GM12878 (cell line): ENCODE results near the gene SPTSSB. TPM values are rescaled to one million over a fixed set of nuclear protein-coding genes. Genes with fewer than 3 reads are reported as not detected.

Experiments
- ATAC-seq: fragments of 200-7000 bp; cut with Tn5 transposase; 3 replicates; pipeline ENCODE4 v1.9.1; 2020; ENCODE audit warnings: mild to moderate bottlenecking, moderate library complexity
- BruUV-seq: library from RNA; stranded (reverse); fragments of 400-500 nt; replicated peaks from 2 replicates; lab custom pipeline; 2021; lab: Mats Ljungman, UMichigan
- CTCF ChIA-PET: fragments of 300-600 bp; sonication (Branson Sonifier 250); formaldehyde crosslinking; extraction: SDS; loops from one replicate; lab custom pipeline; 2021; ENCODE audit warnings: inconsistent platforms; lab: Yijun Ruan, JAX
- POLR2A ChIA-PET: fragments of 350-600 bp; formaldehyde crosslinking; extraction: SDS; loops from one replicate; lab custom pipeline; 2021; ENCODE audit warnings: inconsistent platforms; lab: Charles Lee
- RAD21 ChIA-PET: fragments of 300-600 bp; sonication (Branson Sonifier 250); formaldehyde crosslinking; loops from one replicate; lab custom pipeline; 2023; ENCODE audit warnings: antibody characterized with exemption; ENCODE audit not compliant: unreplicated experiment; lab: Charles Lee
- SMC1A ChIA-PET: fragments of 300-600 bp; sonication (Branson Sonifier 250); formaldehyde crosslinking; loops from one replicate; lab custom pipeline; 2023; ENCODE audit not compliant: unreplicated experiment, uncharacterized antibody; lab: Charles Lee
- DNase-seq: peaks from one replicate; pipeline ENCODE4 v3.0.0-alpha.2; 2011; ENCODE audit warnings: low read depth, low spot score
- FAIRE-seq: peaks from 3 replicates; lab custom pipeline; 2011; peaks lifted over from hg19 to GRCh38; lab: Jason Lieb, UNC
- H2AFZ ChIP-seq: 2 replicates; pipeline ENCODE4 v1.6.0; 2011; ENCODE audit warnings: low read depth, low read length, control low read depth; ENCODE audit not compliant: control insufficient read depth
- H3K27ac ChIP-seq: 2 replicates; pipeline ENCODE4 v1.5.1; 2011; ENCODE audit warnings: control low read depth; ENCODE audit not compliant: control insufficient read depth, insufficient read depth
- H3K27me3 ChIP-seq, 2 experiments: replicated peaks in 1 of 2; 2 replicates each; pipeline versions ENCODE4 v1.6.0 to v1.6.1; 2011; ENCODE audit warnings: low read length in 1 of 2; ENCODE audit not compliant: control insufficient read depth in 2 of 2, insufficient read depth in 2 of 2
- H3K36me3 ChIP-seq, 2 experiments: 2 replicates each; pipeline ENCODE4 v1.5.1; 2011; ENCODE audit warnings: low read length in 1 of 2; ENCODE audit not compliant: control insufficient read depth in 2 of 2, insufficient read depth in 2 of 2
- H3K4me1 ChIP-seq: 2 replicates; pipeline ENCODE4 v1.6.1; 2011; ENCODE audit warnings: mild to moderate bottlenecking, low read length, moderate library complexity, mixed read lengths; ENCODE audit not compliant: control insufficient read depth, insufficient read depth
- H3K4me2 ChIP-seq: 2 replicates; pipeline ENCODE4 v1.6.0; 2011; ENCODE audit warnings: control low read depth; ENCODE audit not compliant: control insufficient read depth, insufficient read depth
- H3K4me3 ChIP-seq: fragments of 200-600 bp; sonication (generic); 2 replicates; pipeline ENCODE4 v1.5.1; 2016
- H3K79me2 ChIP-seq: 2 replicates; pipeline ENCODE4 v1.6.0; 2011; ENCODE audit warnings: low read length; ENCODE audit not compliant: control insufficient read depth, insufficient read depth
- H3K9ac ChIP-seq: 2 replicates; pipeline ENCODE4 v1.8.0; 2011; ENCODE audit warnings: low read length, control low read depth, mixed read lengths; ENCODE audit not compliant: control insufficient read depth, insufficient read depth
- H3K9me3 ChIP-seq: replicated peaks from 3 replicates; pipeline ENCODE4 v1.5.1; 2011; ENCODE audit warnings: mild to moderate bottlenecking, low read length; ENCODE audit not compliant: control insufficient read depth, insufficient read depth
- H4K20me1 ChIP-seq: 2 replicates; pipeline ENCODE4 v1.6.0; 2011; ENCODE audit not compliant: control insufficient read depth, insufficient read depth
- CHD1 ChIP-seq: IDR thresholded peaks from 2 replicates; pipeline ENCODE4 v1.6.1; 2012; ENCODE audit warnings: low read depth, low read length, improper control_type of control experiment
- FOXM1 ChIP-seq: IDR thresholded peaks from 2 replicates; pipeline ENCODE4 v1.6.1; 2012; ENCODE audit warnings: low read depth, mild to moderate bottlenecking, inconsistent platforms, low read length, moderate library complexity
- JUNB ChIP-seq: IDR thresholded peaks from 2 replicates; pipeline ENCODE4 v1.6.1; 2016; ENCODE audit warnings: antibody characterized with exemption, mild to moderate bottlenecking
- KAT2A ChIP-seq: conservative IDR thresholded peaks from 2 replicates; pipeline ENCODE4 v1.6.1; 2011; ENCODE audit warnings: low read depth, low read length; ENCODE audit not compliant: control insufficient read depth
- NFYA ChIP-seq: IDR thresholded peaks from 2 replicates; pipeline ENCODE4 v1.6.1; 2011; ENCODE audit warnings: low read depth, mild to moderate bottlenecking, low read length, improper control_type of control experiment, borderline replicate concordance
- RCOR1 ChIP-seq: conservative IDR thresholded peaks from 2 replicates; pipeline ENCODE4 v1.6.1; 2012; ENCODE audit warnings: low read depth, low read length, improper control_type of control experiment
- WRNIP1 ChIP-seq: IDR thresholded peaks from 2 replicates; pipeline ENCODE4 v1.6.1; 2011; ENCODE audit warnings: low read depth, low read length, improper control_type of control experiment, borderline replicate concordance
- ZNF274 ChIP-seq: IDR thresholded peaks from one replicate; pipeline ENCODE4 v1.8.0; 2011; ENCODE audit not compliant: insufficient read length, insufficient read depth
- WGBS: methylation state at CpG from one replicate; pipeline ENCODE4 v1.1.6; 2016; ENCODE audit warnings: low lambda C conversion rate; ENCODE audit not compliant: insufficient replicate concordance, insufficient coverage; ENCODE audit errors: missing lambda C conversion rate; 5-methylcytosine and 5-hydroxymethylcytosine counted together
- in situ Hi-C: fragments of 300-500 bp; cut with MboI; formaldehyde crosslinking; loops from 9 replicates; pipeline ENCODE4 v1.14.3; 2018; ENCODE audit warnings: mixed read lengths
- intact Hi-C: fragments of 100-400 bp; cut with micrococcal nuclease; formaldehyde crosslinking; loops from one replicate; pipeline ENCODE4 v1.14.2; 2022; ENCODE audit not compliant: unreplicated experiment
- polyA plus RNA-seq, 11 experiments: library from polyadenylated mRNA; depleted of rRNA in 4 of 11; unstranded in 6 of 11; stranded (reverse) in 5 of 11; fragments of >200 nt; fragmentation: Nextera tagmentation in 4 of 11; fragmentation: Illumina TruSeq in 1 of 11; extraction: Ambion mirVana in 4 of 11; extraction: Trizol in 1 of 11; gene quantifications; 1 replicate in 1 of 11; 2 replicates in 10 of 11; pipeline versions ENCODE4 v1.2.1 to v1.2.3, GENCODE V29; 2011 to 2016; ENCODE audit warnings: inconsistent platforms in 2 of 11, missing spikeins in 2 of 11, low read depth in 1 of 11
- total RNA-seq, 4 experiments: library from RNA; depleted of rRNA in 3 of 4; stranded (reverse); fragments of >200 nt in 3 of 4; fragmentation: Illumina TruSeq in 1 of 4; extraction: Trizol in 1 of 4; gene quantifications; 2 replicates each; pipeline versions ENCODE4 v1.2.1 to v1.2.3, GENCODE V29; 2013 to 2021
- TF ChIP-seq, protein P1 (sequence below): IDR thresholded peaks from 2 replicates; pipeline ENCODE4 v1.6.1; 2011; ENCODE audit warnings: low read depth, mild to moderate bottlenecking, low read length, moderate library complexity, borderline replicate concordance; ENCODE audit errors: extremely low read depth
- TF ChIP-seq, protein P2 (sequence below): fragments of 450-650 bp; IDR thresholded peaks from 2 replicates; pipeline ENCODE4 v1.6.1; 2016; ENCODE audit warnings: mild to moderate bottlenecking
- TF ChIP-seq, protein P3 (sequence below): fragments of 450-650 bp; formaldehyde crosslinking; IDR thresholded peaks from 2 replicates; pipeline ENCODE4 v1.5.0; 2022; ENCODE audit warnings: mild to moderate bottlenecking, missing genetic modification characterization
- TF ChIP-seq, protein P4 (sequence below): fragments of 450-650 bp; IDR thresholded peaks from 2 replicates; pipeline ENCODE4 v1.6.1; 2017; ENCODE audit warnings: low read depth, mild to moderate bottlenecking, moderate library complexity

The SPTSSB gene
- total and polyA plus RNA-seq, 10 of the 15 experiments (the other 5 are each of a cell fraction or from before 2014, with no cell fraction given), result 0.19 to 30.6 (median 0.91) TPM

DNA sequence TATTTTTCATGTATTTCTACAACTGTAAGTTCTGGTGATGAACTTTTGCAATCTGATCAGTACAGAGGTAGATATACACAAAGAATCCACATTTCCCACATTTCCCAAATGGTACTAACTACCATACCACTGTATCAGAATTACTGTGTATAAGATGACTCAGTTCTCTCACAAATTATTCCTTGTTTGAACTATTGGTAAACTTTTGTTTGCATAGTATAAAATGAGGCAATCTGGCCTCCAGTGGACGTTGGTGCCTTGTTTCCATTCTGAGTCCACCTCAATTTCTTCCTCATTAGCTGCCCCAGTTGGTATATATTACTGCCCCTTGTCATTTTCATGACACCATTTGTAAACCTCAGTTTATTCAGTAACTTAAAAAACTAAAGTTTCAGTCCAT, 38.5 kb downstream of the SPTSSB start:
- no peaks in the 10 kb centered on the region for H3K36me3 ChIP-seq
- no peak for FAIRE-seq
- H3K27ac ChIP-seq, result no peak overlapping the region
- H3K79me2 ChIP-seq, result no peaks in the 10 kb centered on the region
- H3K9me3 ChIP-seq, result no peaks in the 10 kb centered on the region; the same call in 2 of the 3 replicates
- H3K4me1 ChIP-seq, result no peaks in the 10 kb centered on the region
- TF ChIP-seq RCOR1 (no peak), JUNB (no peak), KAT2A (no peak), FOXM1 (no peak), WRNIP1 (no peak), NFYA (no peak), ZNF274 (no peak), CHD1 (no peak)
- TF ChIP-seq, protein P1, sequence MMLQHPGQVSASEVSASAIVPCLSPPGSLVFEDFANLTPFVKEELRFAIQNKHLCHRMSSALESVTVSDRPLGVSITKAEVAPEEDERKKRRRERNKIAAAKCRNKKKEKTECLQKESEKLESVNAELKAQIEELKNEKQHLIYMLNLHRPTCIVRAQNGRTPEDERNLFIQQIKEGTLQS, result no peak
- TF ChIP-seq, protein P2, sequence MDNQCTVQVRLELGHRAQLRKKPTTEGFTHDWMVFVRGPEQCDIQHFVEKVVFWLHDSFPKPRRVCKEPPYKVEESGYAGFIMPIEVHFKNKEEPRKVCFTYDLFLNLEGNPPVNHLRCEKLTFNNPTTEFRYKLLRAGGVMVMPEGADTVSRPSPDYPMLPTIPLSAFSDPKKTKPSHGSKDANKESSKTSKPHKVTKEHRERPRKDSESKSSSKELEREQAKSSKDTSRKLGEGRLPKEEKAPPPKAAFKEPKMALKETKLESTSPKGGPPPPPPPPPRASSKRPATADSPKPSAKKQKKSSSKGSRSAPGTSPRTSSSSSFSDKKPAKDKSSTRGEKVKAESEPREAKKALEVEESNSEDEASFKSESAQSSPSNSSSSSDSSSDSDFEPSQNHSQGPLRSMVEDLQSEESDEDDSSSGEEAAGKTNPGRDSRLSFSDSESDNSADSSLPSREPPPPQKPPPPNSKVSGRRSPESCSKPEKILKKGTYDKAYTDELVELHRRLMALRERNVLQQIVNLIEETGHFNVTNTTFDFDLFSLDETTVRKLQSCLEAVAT, result no peak
- TF ChIP-seq, protein P3, sequence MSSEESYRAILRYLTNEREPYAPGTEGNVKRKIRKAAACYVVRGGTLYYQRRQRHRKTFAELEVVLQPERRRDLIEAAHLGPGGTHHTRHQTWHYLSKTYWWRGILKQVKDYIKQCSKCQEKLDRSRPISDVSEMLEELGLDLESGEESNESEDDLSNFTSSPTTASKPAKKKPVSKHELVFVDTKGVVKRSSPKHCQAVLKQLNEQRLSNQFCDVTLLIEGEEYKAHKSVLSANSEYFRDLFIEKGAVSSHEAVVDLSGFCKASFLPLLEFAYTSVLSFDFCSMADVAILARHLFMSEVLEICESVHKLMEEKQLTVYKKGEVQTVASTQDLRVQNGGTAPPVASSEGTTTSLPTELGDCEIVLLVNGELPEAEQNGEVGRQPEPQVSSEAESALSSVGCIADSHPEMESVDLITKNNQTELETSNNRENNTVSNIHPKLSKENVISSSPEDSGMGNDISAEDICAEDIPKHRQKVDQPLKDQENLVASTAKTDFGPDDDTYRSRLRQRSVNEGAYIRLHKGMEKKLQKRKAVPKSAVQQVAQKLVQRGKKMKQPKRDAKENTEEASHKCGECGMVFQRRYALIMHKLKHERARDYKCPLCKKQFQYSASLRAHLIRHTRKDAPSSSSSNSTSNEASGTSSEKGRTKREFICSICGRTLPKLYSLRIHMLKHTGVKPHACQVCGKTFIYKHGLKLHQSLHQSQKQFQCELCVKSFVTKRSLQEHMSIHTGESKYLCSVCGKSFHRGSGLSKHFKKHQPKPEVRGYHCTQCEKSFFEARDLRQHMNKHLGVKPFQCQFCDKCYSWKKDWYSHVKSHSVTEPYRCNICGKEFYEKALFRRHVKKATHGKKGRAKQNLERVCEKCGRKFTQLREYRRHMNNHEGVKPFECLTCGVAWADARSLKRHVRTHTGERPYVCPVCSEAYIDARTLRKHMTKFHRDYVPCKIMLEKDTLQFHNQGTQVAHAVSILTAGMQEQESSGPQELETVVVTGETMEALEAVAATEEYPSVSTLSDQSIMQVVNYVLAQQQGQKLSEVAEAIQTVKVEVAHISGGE, result no peak
- TF ChIP-seq, protein P4, sequence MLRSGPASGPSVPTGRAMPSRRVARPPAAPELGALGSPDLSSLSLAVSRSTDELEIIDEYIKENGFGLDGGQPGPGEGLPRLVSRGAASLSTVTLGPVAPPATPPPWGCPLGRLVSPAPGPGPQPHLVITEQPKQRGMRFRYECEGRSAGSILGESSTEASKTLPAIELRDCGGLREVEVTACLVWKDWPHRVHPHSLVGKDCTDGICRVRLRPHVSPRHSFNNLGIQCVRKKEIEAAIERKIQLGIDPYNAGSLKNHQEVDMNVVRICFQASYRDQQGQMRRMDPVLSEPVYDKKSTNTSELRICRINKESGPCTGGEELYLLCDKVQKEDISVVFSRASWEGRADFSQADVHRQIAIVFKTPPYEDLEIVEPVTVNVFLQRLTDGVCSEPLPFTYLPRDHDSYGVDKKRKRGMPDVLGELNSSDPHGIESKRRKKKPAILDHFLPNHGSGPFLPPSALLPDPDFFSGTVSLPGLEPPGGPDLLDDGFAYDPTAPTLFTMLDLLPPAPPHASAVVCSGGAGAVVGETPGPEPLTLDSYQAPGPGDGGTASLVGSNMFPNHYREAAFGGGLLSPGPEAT, result no peak
- H3K4me2 ChIP-seq, result no peak overlapping the region
- ChIA-PET CTCF (no interaction called here), RAD21 (no interaction called here), POLR2A (no interaction called here), SMC1A (no interaction called here)
- no peak overlapping the region for H2AFZ ChIP-seq
- intact Hi-C loops, result no loop called here
- ATAC-seq, result no peak
- no peaks in the 10 kb centered on the region for H4K20me1 ChIP-seq
- no peak overlapping the region for H3K4me3 ChIP-seq
- no peak overlapping the region for H3K9ac ChIP-seq
- DNase-seq, result no peak
- WGBS, result 0% methylated on average over 1 of the region's 1 CpG
- in situ Hi-C loops, result no loop called here
- BruUV-seq, result no TSS peak
- H3K27me3 ChIP-seq, result no peaks in the 10 kb centered on the region
